Activated CD4-positive, alpha-beta T cell treated with anti-CD3 and anti-CD28 coated beads, Interleukin-2, Interleukin-6, amounts not matched to agents 100 ng/mL and 50 ng/mL, durations not matched to agents 16 hours and 8 hours (primary cell): Measurements from ENCODE around the gene PPP1R13B.
"Not testable (repeated sequence)": the region's sequence is repeated elsewhere in the genome, so short reads cannot be mapped to it uniquely, and the experiment has no call there.

Source experiments
- DNase-seq: peaks from one replicate; pipeline ENCODE4 v3.0.0-alpha.2; 2020

PPP1R13B gene

DNA sequence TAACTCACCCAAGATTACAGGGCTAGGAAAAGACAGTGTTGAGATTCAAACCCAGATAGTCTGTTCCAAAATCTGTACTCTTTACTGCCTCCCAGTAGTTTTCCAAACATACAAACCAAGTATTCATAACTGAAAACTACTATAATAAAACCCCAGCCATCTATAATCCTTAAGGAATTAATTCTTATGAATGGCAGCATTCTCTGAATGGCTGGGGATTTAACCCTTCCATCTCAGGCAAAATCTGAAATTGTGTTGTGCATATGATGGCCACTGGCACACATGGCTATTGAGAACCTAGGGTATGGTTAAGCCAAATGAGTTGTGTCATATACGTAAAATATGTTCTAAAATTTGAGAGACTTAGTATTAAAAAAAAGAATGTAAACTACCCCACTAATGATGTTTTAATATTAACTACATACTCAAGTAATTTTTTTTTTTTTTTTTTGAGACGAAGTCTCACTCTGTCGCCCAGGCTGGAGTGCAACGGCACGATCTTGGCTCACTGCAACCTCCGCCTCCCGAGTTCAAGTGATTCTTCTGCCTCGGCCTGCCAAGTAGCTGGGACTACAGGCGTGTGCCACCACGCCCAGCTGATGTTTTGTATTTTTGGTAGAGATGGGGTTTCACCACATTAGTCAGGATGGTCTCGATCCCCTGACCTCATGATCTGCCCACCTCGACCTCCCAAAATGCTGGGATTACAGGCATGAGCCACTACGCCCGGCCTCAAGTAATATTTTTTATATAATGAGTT is 16.7 kb downstream of the PPP1R13B start:
- no peak for DNase-seq

DNA sequence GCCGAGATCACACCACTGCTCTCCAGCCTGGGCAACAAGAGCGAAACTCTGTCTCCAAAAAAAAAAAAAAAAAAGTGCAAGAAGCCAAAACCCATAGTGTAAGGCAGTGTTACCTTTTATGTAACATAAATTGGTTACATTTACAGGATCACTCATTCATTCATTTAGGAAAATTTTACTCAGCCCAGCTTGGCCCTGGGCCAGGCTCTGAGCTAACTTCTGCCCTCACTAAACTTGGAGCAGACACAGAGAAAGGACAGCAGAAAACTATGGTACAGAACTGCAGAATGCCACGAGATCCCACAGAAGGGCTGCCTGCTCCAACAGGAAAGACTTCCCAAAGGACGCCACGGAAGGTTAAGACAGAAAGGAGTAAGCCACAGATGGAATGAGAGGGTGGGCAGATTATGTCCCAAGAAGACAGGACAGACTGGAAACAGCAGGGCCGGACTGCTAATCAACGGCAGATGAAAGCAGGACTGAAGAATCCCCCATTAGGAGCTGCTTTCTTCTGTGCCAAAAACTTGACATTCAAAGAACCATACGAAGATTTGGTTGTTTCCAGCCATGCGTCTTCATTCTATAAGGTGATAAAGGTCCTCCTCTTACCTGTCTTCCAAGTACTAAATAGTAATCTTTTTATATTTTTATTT is 18.9 kb downstream of the PPP1R13B start:
- no peak for DNase-seq

- DNase-seq = no peak
Observed at GRCh38 chr14:103825101-103825500, 22.3 kb downstream of the PPP1R13B start.

DNA sequence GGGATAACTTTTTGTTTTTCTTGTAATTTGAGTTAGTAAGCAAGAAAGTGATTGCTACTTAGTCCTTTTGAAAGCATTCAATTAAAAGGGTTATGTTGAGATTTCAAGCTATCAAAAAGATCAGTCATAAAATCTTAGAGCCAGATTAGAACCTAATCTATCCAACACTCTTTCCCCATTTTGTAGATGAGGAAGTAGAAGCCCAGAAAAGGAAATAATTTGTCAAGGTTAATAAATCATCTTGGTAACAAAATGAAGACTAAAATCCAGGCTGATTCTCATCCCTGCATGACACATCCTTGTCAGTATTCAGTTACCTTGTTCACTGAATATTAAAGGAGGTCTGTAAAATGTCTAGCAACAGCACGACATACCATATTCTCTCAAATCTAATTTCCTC is 26.5 kb downstream of the PPP1R13B start:
- no peak for DNase-seq

DNA sequence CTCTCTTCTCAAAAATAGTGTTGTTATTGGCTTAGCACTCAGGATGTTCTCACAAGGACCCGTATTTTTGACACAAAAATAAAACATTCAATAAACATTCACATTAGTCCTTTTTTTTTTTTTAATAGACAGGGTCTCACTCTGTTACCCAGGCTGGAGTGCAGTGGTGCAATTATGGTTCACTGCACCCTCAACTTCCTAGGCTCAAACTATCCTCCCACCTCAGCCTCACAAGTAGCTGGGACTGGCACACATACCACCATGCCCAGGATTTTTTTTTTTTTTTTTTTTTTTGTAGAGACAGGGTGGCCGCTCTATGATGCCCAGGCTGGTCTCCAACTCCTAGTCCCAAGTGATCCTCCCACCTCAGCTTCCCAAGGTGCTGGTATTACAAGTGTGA is 27.0 kb downstream of the PPP1R13B start:
- no peak for DNase-seq

GRCh38 chr14:103819503-103820307 is 27.7 kb downstream of the PPP1R13B start:
- no peak for DNase-seq

DNA sequence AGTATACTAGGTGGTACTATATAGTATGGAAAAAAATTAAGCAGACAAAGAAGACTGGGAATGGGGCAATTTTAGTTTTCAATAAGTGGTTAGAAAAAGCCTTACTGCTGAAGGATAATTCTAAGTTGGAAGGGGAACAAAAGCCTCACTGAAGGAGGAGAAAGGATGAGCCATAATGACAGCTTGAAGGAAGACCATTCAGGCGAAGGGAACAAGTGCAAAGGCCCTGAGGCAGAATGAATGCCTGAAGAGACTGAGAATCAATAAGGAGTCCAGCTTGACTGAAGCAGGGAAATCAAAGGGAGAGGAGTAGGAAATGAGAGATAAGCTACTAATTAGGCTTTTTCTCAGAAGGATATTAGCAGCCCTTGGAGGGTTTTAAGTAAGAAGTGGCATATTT is 28.5 kb downstream of the PPP1R13B start:
- DNase-seq = no peak

DNA sequence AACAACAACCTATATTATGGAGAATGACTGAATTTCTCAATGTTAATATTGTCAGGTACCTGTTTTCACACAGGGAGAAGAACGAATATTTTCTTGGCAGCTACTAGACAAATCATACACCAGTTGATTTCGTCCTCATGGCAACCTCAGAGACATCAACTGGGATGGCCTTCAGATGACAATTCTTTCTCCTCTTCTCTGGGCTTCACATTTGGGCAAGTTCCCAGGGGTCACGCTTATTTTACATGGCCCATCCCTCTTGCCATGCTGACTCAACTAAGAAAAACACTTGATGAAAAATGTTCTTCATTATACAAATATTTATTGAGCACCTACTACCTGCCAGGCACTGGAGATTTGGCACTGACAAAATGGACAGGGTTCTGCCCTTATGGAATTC is 29.0 kb downstream of the PPP1R13B start:
- no peak for DNase-seq

DNA sequence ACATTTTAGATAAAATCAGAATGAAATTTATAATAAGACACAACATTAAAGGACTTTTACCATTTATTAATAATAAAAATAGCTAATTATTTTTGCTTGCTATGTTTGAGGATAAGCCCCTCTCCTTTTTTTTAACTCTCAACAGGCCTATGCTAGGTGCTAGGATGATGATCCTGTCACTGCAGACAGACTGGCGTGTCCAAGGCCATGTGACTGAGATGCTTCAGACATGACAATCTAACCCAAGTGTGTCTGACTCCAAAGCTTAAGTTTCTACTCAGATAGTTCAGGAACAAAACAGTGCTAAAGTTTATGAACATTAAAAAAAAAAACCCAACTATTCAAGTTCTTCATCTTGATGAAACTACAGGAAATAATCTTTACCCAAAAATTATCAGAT is 29.8 kb downstream of the PPP1R13B start:
- no peak for DNase-seq

DNA sequence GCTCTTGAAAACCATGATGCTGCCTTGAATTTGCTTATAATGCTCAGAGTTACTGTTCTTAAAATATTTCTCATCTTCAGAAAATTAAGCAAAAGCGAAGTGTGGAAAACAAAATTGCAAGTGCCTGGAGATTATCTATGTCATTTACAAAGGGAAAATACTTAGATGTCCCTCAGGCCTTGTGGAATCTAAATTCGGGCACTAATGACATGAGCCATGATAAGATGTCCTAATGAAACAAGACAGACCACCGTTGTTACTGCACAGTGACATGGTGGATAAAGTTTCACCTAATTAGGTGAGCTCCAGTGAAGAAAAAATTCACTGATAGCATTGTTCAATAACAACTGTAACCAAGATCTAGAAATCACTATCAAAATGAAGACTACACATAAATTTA is 30.4 kb downstream of the PPP1R13B start:
- DNase-seq = no peak

DNA sequence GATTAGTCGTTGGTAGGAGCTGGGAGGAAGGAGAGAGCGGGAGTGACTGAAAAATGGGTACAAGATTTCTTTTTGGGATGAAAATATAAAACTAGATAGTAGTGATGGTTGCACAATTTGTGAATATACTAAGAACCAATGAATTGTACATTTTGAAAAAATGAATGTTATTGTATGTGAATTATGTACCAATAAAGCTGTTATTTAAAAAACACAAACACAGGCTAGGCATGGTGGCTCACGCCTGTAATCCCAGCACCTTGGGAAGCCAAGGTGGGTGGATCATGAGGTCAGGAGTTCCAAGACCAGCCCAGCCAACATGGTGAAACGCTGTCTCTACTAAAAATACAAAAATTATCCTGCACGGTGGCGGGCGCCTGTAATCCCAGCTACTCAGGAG is 32.1 kb downstream of the PPP1R13B start:
- DNase-seq = no peak

- no peak for DNase-seq
Observed at GRCh38 chr14:103811189-103811588, 36.2 kb downstream of the PPP1R13B start.

DNA sequence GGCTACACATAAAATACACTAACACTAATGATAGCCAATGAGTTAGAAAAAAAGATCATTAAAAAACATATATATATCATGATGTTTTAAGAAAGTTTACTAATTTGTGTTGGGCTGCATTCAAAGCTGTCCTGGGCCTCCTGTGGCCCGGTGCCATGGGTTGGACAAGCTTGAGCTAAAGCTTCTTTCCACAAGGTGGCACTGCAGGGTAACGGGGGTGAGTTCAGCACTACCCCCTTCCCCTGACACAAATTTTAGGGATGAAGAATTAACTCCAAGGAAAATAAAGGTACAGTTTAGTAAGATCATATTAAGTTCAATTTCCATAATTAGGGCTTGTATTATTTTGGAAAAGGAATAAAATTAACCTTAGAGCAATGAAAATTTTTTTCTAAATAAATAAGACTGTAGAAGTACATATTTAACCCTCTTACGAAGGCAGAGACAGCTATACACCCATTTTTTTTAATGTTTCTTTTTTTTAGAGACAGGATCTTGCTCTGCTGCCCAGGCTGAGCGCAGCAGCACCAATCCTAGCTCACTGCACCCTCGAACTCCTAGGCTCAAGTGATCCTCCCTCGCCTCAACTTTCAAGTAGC is 38.9 kb downstream of the PPP1R13B start:
- DNase-seq = peak; percentile 71

DNA sequence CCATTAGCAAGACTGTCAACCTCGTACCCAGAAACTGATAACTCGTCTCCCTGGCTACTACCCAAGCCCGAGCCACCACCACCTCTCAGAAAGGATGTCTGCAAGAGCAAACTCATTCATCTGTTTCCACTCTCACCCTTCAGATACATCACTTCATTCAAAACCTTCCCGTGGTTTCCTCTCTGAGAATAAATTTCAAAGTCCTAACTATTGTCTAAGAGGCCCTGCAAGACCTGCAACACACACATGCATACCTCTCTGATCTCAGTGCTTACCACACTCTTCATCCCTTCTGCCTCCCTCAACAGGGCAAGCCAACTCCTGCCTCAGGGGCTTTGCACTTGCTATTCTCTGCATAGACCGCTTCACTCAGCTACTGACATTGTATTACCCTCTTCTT is 40.6 kb downstream of the PPP1R13B start:
- DNase-seq = peak; percentile 31

DNA sequence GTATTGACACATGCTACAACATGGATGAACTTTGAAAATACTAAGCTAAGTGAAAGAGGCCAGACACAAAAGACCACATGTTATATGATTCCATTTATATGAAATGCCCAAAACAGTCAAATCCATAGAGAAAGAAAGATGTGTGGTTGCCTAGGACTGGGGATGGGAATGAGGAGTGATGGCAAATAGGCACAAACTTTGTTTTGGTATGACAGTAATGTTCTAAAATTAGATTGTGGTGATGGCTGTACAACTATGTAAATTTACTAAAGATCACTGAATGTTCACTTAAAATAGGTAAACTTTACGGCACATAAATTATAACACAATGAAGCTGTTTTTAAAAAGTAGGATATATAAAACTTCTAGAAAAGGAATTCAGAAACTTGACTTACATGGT is 41.7 kb downstream of the PPP1R13B start:
- no peak for DNase-seq

- DNase-seq = no peak
Observed at GRCh38 chr14:103803661-103804060, 43.7 kb downstream of the PPP1R13B start.

DNA sequence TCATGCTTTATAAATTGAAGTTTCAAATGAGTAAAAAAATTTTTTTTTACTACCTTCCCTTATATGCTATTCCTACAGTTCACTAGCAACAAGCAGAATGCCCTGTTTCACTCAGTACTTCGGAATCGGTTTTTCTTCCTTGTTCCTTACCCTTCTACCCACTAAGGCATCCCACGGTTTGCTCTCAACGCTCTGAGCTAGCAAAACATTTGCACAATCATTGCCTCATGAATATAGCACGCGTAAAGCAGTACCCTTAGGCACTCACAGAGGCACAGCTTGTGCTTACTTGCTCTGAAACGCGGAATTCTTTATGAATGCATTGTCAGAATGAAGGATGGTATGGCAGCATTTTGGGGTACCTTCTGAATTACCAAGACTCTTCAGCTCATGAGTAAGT is 45.0 kb downstream of the PPP1R13B start:
- no peak for DNase-seq

DNA sequence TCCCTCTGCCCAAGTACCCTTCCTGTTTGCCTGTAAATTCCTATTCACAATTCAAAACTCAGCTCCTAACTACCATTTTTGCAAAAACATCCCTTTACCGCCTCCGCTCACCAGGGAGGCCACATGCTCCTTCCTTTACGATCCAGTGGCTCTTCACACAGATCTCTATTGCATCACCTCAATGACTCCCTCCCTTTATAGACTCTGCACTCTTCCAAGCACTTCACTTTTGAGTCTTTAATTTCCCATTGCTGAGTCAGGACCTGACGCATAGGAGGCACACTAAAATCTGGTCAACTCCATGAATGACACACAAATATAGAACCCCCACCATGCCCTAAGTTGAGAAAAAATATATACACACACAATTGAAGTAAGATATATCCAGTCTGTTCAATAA is 45.9 kb downstream of the PPP1R13B start:
- peak; percentile 4 for DNase-seq

DNA sequence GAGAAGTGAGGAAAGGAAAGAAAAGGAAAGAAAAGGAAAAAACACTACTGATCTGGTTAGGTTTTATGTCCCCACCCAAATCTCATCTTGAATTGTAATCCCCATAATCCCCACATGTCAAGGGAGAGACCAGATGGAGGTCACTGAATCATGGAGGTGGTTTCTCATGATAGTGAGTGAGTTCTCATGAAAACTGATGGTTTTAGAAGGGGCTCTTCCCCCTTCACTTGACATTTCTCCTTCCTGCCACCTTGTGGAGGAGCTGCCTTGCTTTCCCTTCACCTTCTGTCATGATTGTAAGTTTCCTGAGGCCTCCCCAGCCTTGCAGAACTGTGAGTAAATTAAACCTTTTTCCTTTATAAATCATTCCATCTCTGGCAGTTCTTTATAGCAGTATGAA is 54.2 kb downstream of the PPP1R13B start:
- not testable (repeated sequence) for DNase-seq

GRCh38 chr14:103788086-103788485 is 59.3 kb downstream of the PPP1R13B start:
- no peak for DNase-seq

DNA sequence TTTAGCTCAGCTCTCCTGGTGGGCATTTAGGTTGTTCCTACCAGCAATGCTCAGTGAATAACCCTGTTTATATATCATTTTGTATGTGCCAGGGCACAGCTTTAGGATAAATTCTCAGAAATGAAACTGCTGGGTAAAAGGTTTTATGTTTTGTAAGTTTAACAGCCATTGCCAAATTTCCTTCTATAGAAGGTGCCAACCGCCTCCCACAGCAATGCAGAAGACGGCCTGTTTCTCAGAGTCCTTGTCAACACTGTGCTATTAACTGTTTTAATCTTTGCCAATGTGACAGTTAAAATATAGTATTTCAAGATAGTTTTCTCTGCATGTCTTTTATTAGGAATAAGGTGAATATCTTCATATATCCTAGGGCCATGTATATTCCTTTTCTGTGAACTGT is 65.0 kb downstream of the PPP1R13B start:
- no peak for DNase-seq

- DNase-seq = not testable (repeated sequence)
Observed at GRCh38 chr14:103776319-103776718, 71.1 kb downstream of the PPP1R13B start.

- no peak for DNase-seq
Observed at GRCh38 chr14:103775506-103775905, 71.9 kb downstream of the PPP1R13B start.

GRCh38 chr14:103773521-103773920 is 73.9 kb downstream of the PPP1R13B start:
- no peak for DNase-seq
